ENCODE measurements around the gene ADCY5.

The ADCY5 gene

GRCh38 chr3:123374016-123374415 is 74.9 kb downstream of the ADCY5 start:
- H3K27ac ChIP-seq, result no peak overlapping the region
- DNase-seq (ENCODE audit: low read depth, low spot score), result no peak

DNA sequence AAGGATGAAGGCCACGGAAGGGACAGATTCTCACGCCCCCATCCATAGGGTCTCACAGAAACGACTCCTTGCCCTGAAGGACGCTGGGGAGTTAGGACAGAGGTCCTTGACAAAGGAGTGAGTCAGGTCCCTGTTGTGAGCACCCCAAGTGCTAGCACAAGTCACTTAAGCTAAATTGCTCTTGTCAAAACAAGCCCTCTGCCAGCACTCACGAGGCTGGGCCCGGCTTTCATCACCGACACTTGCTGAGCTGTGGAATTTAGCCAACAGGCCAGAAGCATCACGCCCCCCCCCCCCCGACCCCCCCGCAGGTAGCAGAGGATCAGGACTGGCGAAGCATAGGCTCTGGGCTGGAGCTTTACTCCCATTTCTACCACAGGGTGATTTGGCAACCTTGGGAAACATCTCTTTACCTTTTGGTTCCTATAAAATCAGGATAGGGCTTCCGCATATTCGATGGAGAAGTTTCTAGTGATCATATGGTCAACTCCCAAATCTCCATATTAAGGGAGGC is 75.4 kb downstream of the ADCY5 start:
- no peak overlapping the region for H3K27ac ChIP-seq
- no peak for DNase-seq (ENCODE audit: low read depth, low spot score)

GRCh38 chr3:123372686-123373473 is 76.0 kb downstream of the ADCY5 start:
- DNase-seq (ENCODE audit: low read depth, low spot score), result no peak
- no peak overlapping the region for H3K27ac ChIP-seq

GRCh38 chr3:123371859-123372685 is 76.8 kb downstream of the ADCY5 start:
- no peak overlapping the region for H3K27ac ChIP-seq
- no peak for DNase-seq (ENCODE audit: low read depth, low spot score)

- no peak overlapping the region for H3K27ac ChIP-seq
- DNase-seq (ENCODE audit: low read depth, low spot score), result no peak
These were observed 77.5 kb downstream of the ADCY5 start for GRCh38 chr3:123371426-123371825.

GRCh38 chr3:123370819-123371218 is 78.1 kb downstream of the ADCY5 start:
- no peak for DNase-seq (ENCODE audit: low read depth, low spot score)
- no peak overlapping the region for H3K27ac ChIP-seq

DNA sequence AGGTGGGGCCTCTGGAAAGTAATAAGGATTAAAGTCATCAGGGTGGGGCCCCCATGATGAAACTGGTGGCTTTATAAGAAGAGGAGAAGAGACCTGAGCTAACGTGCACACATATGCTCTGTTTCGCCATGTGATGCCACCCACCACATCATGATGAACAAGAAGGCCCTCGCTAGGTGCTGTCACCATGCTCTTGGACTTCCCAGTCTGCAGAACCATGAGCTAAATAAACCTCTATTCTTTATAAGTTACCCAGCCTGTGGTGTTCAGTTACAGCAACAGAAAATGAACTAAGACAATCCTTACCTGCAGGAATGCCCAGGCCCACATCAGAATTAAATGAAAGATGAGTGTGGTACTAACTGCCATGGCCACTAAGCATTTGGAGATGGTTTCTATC is 79.8 kb downstream of the ADCY5 start:
- no peak for DNase-seq (ENCODE audit: low read depth, low spot score)
- H3K27ac ChIP-seq, result no peak overlapping the region

DNA sequence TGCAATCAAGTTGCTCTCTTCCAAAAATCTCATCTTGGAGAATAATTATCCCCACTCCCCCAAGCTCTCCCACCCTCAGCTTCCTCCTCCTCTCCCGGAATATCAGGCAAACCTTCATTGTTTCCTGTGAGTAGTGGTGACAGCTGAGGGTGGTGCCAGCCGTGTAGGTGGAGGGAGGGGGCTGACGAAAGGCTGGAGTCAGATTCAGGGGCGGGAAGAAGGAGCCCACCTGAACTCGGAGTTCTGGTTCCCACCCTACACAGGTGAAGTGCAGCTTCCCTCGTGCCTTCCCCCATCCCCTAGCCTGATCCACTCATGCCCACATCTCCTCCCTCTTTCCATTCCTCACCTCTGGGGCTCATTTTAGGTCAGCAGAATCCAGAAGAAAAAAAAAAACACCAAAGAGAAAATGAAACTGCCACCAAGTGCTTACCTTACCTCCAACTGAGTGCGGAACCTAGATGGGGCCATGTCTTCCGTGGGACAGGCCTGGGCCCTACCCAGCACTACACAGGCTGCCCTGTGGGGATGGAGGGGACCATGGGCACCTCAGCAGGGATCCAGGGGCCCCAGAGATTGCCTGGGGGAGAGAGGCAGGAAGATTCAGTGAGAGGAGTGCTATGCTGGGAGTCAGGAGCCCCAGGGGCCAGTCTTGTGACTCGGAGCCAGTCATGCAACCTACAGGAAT is 81.3 kb downstream of the ADCY5 start:
- H3K27ac ChIP-seq, result no peak overlapping the region
- DNase-seq (ENCODE audit: low read depth, low spot score), result no peak

- no peak overlapping the region for H3K27ac ChIP-seq
- no peak for DNase-seq (ENCODE audit: low read depth, low spot score)
These were observed 83.3 kb downstream of the ADCY5 start for GRCh38 chr3:123365450-123366143.

DNA sequence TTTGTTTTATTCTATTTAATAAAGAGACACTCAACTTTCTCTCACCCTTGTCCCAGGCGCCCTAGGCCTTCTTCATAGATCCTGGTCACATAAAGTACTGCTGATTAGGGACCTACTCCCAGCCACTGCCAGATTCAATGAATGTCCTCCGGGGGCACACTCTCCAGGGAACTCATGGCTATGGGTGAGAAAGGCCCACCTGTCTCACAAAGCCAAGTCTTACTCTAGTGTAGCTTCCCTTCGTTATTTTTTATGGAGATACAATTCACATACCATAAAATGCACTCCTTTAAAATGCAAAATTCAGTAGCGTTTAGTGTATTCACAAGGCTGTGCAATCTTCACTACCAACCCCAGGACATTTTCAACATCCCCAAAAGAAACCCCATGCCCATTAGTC is 87.8 kb downstream of the ADCY5 start:
- no peak for DNase-seq (ENCODE audit: low read depth, low spot score)
- H3K27ac ChIP-seq, result no peak overlapping the region

DNA sequence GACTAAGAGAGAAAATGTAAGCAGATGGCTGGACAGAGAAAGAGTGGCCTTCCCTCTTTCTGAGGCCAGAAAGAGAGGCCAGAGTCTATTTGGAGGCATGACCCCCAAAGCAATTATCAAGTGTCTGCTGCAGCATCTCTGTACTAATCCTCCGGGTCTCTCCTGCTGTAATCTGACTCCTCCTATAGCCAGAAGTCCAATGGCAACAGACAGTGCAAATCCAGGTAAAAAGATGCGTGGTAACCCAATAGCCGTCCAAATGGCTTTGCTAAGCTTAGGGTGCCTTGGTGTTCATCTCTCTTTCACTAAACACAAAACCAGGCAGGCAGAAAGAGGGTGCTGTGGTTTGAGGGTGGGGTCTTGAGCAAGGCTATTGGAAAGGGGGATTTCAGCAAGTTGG is 91.6 kb downstream of the ADCY5 start:
- no peak overlapping the region for H3K27ac ChIP-seq
- DNase-seq (ENCODE audit: low read depth, low spot score), result no peak

- DNase-seq (ENCODE audit: low read depth, low spot score), result no peak
- H3K27ac ChIP-seq, result no peak overlapping the region
These were observed 95.0 kb downstream of the ADCY5 start for GRCh38 chr3:123353850-123354233.

GRCh38 chr3:123353227-123353849 is 95.6 kb downstream of the ADCY5 start:
- no peak overlapping the region for H3K27ac ChIP-seq
- no peak for DNase-seq (ENCODE audit: low read depth, low spot score)

DNA sequence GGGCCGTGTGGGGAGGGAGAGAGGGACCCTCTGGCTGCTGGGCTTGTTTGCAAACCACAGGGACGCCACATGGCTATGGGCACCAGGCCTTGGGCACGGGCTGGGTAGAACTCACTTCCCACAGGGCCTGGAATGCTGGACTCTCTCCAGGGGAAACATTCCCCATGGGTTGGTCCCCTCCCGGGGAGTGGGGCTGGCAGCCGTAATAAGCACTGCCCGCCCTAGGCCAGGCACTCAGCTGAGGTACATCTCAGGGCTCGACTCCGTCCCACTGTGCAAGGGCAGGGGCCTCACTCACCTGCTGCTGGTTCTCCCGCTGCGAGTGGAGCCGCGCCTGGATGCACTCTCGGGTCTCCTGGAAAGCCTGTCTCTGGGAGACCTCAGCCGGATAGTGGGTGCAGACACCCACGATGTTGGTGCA is 96.7 kb downstream of the ADCY5 start:
- H3K27ac ChIP-seq, result no peak overlapping the region
- DNase-seq (ENCODE audit: low read depth, low spot score), result no peak

- H3K27ac ChIP-seq, result no peak overlapping the region
- no peak for DNase-seq (ENCODE audit: low read depth, low spot score)
These were observed 97.4 kb downstream of the ADCY5 start for GRCh38 chr3:123351501-123351900.

DNA sequence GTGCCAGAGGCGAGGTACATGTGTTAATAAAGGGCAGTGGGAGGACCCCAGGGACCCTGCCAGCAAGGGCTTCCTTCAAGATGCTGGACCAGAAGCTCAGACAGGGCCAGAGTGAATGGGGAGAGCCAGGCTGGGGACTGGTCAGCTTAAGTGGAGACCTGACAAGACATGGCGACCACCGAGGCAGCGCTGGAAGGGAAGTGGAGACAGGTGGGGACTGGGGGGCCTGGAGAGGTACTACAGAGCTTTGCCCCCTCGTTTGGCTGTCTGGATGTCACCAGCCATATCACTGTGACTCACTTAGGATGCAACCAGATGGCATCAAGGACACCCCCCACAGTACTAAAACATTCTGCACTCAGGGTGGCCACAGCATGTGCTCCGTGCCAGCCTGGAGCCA is 97.9 kb downstream of the ADCY5 start:
- no peak for DNase-seq (ENCODE audit: low read depth, low spot score)
- H3K27ac ChIP-seq, result no peak overlapping the region

DNA sequence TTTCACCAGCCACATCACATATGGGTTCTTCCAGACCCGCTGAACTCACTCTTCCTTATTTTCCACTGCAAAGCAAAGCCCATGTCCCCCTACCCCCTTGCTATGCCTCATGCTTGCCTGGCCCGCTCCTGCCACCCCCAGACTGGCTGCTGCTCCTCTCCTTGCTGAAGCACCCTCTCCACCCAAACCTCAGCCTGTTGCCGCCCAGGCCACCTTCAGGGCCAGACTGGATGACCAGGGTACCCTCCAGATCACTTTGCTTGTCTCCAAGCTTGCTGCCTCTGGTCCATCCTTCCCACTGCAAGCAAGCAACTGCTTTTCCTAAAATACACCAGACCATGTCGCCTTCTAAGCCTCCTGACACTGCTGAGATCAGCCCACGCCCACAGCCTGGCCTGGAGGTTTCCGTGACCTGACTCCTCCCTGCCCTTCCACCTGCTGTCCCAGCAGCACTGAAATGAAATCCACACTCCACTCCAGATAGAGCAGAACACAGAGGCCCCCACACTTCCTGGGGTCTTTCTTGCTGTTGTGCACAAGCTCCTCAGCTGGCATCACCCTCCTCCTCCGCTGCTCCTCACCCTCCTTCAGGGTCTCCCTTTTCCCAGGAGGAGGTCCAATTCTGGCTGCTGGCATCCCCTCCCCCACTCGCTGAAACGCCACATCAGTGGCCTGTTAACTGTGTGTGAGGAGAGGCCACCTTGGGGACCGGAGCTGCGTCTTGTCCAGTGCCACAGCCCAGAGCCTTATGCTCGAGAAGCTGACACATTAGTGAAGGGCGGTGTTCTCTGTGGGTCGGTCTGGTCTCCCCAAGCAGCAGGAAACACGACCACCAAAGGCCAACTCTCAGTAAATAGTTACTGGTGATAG is 99.1 kb downstream of the ADCY5 start:
- no peak for DNase-seq (ENCODE audit: low read depth, low spot score)
- no peak overlapping the region for H3K27ac ChIP-seq

DNA sequence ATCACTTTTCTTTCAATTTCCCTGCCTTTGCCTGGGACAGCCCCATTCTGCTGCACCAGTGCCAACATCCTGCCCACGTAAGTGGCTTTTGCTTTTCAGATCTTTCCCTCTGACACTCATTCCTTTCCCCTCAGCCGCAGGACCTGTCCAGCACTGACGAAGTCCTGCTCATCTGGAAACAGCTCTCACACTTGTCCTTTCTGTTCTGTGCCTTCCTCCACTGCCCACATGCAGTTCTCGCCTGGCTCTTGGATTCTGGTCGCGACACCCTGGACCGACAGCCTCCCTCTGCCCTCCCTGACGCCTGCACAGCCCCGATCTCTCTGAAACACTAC is 99.7 kb downstream of the ADCY5 start:
- no peak overlapping the region for H3K27ac ChIP-seq
- DNase-seq (ENCODE audit: low read depth, low spot score), result no peak
